HEK293 (cell line): ENCODE results near the gene RSU1.

Experiments used
- PRDM1 ChIP-seq: fragments of 450-650 bp; formaldehyde crosslinking; IDR thresholded peaks from 2 replicates; pipeline ENCODE4; 2016; ENCODE audit warnings: missing biosample characterization, missing genetic modification characterization
- TCF7L2 ChIP-seq: IDR thresholded peaks from 2 replicates; pipeline ENCODE4 v1.6.1; 2011; ENCODE audit warnings: low read depth, mild to moderate bottlenecking, inconsistent platforms, low read length, moderate library complexity, borderline replicate concordance
- TF ChIP-seq, protein P1 (sequence below): fragments of 450-650 bp; formaldehyde crosslinking; IDR thresholded peaks from 2 replicates; pipeline ENCODE4 v1.5.1; 2016; ENCODE audit warnings: missing biosample characterization, missing genetic modification characterization

DNA sequence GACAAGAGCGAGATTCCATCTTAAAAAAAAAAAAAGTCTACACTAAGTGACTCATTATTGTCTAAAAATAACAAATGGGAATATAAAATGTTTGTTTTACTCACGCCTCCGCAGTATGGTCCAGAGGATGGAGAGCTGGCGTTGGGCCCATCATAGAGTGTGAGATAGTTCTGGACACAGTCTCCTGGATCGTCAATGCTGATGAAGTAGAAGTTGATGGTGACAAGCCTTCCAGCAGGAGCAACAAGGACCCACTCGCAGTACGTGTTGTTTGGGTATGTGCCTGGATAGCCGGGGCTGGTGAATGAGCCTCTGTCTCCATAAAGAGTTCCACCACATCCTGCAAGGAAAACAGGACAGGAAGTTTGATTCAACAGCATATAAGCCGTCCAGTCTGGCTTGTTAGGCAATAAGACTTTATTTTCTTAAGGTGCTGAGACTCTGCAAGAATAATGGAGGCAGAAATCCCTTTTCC lies 11.5 kb upstream of the RSU1 start:
- TF ChIP-seq TCF7L2 (no peak), PRDM1 (tag by site-specific recombination) (no peak)
- TF ChIP-seq, protein P1, sequence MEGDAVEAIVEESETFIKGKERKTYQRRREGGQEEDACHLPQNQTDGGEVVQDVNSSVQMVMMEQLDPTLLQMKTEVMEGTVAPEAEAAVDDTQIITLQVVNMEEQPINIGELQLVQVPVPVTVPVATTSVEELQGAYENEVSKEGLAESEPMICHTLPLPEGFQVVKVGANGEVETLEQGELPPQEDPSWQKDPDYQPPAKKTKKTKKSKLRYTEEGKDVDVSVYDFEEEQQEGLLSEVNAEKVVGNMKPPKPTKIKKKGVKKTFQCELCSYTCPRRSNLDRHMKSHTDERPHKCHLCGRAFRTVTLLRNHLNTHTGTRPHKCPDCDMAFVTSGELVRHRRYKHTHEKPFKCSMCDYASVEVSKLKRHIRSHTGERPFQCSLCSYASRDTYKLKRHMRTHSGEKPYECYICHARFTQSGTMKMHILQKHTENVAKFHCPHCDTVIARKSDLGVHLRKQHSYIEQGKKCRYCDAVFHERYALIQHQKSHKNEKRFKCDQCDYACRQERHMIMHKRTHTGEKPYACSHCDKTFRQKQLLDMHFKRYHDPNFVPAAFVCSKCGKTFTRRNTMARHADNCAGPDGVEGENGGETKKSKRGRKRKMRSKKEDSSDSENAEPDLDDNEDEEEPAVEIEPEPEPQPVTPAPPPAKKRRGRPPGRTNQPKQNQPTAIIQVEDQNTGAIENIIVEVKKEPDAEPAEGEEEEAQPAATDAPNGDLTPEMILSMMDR (tag by site-specific recombination), result no peak
